Esophagus muscularis mucosa (tissue), 4 donors: ENCODE measurements around the gene CD69. TPM values are rescaled to one million over a fixed set of nuclear protein-coding genes. Genes with fewer than 3 reads are reported as not detected.

Experiments used
- DNase-seq: peaks from one replicate; pipeline ENCODE4 v3.0.0-alpha.2; 2017; ENCODE audit errors: extremely low spot score
- H3K27ac ChIP-seq, 4 donors: fragments of 200-600 bp; sonication (generic); replicated peaks in 1 of 4; 1 replicate in 3 of 4; 2 replicates in 1 of 4; pipeline ENCODE4 v1.5.1; 2016 to 2019; ENCODE audit warnings: mild to moderate bottlenecking in 1 of 4
- H3K27me3 ChIP-seq, 4 donors: fragments of 200-600 bp; sonication (generic); one replicate each; pipeline versions ENCODE4 v1.5.1 to v1.6.0; 2016 to 2019
- H3K36me3 ChIP-seq, 4 donors: fragments of 200-600 bp; sonication (generic); one replicate each; pipeline ENCODE4 v1.5.1; 2016 to 2019
- H3K4me1 ChIP-seq, 4 donors: fragments of 200-600 bp; sonication (generic); one replicate each; pipeline ENCODE4 v1.5.1; 2016 to 2019
- H3K4me3 ChIP-seq, 4 donors: fragments of 200-600 bp; sonication (generic); 1 replicate in 2 of 4; 2 replicates in 2 of 4; pipeline ENCODE4 v1.5.1; 2016 to 2019; ENCODE audit warnings: mild to moderate bottlenecking in 4 of 4, moderate library complexity in 1 of 4
- H3K9me3 ChIP-seq, 4 donors: fragments of 200-600 bp; sonication (generic); 1 replicate in 3 of 4; 2 replicates in 1 of 4; pipeline ENCODE4 v1.5.1; 2016 to 2019
- CTCF ChIP-seq, 3 experiments: fragments of 200-600 bp in 2 of 3; fragments of 450-650 bp in 1 of 3; sonication (generic) in 2 of 3; IDR thresholded peaks; one replicate each; pipeline ENCODE4 v1.5.1; 2017 to 2019; ENCODE audit warnings: antibody characterized with exemption in 3 of 3, mild to moderate bottlenecking in 2 of 3, moderate library complexity in 1 of 3
- EP300 ChIP-seq: sonication (generic); formaldehyde crosslinking; IDR thresholded peaks from one replicate; pipeline ENCODE4 v1.6.1; 2017; ENCODE audit warnings: antibody characterized with exemption
- POLR2A ChIP-seq: fragments of 450-650 bp; IDR thresholded peaks from one replicate; pipeline ENCODE4 v1.6.1; 2017; ENCODE audit warnings: antibody characterized with exemption, moderate library complexity, mild to moderate bottlenecking, low read depth
- POLR2AphosphoS5 ChIP-seq, 2 donors: sonication (generic); formaldehyde crosslinking; IDR thresholded peaks; one replicate each; pipeline ENCODE4 v1.6.1; 2017; ENCODE audit warnings: antibody characterized with exemption in 2 of 2
- WGBS: methylation state at CpG from one replicate; pipeline ENCODE4 v1.1.5; 2018; 5-methylcytosine and 5-hydroxymethylcytosine counted together
- intact Hi-C: fragments of 100-400 bp; cut with DNase I; formaldehyde crosslinking; loops from one replicate; pipeline ENCODE4 v1.15.1; 2023
- total RNA-seq, 4 donors: library from RNA; depleted of rRNA; stranded (reverse); fragments of >200 nt; gene quantifications; one replicate each; pipeline versions ENCODE4 v1.1.0 to v1.2.1, GENCODE V29; 2016

CD69 gene
- total RNA-seq, 4 donors from 2014 or later, result 0.65 to 3.3 (median 2.7) TPM

- Histone ChIP-seq H3K4me3 (no peak overlapping the region), H3K36me3 (no peaks in the 10 kb centered on the region), H3K4me1 (no peaks in the 10 kb centered on the region), H3K27ac (no peak overlapping the region), H3K9me3 (no peaks in the 10 kb centered on the region), H3K27me3 (no peaks in the 10 kb centered on the region)
- no peak for TF ChIP-seq CTCF (IDR thresholded peaks at IDR 0.05)
- TF ChIP-seq POLR2AphosphoS5 (IDR thresholded peaks at IDR 0.05), result no peak
- TF ChIP-seq EP300, result no peak
- TF ChIP-seq POLR2A, result no peak
- DNase-seq, result no peak
- intact Hi-C loops, result no loop called here
- 88% methylated on average over 2 of the region's 2 CpGs for WGBS
Observed at GRCh38 chr12:9805883-9806282, 45.2 kb upstream of the CD69 start.

- intact Hi-C loops, result no loop called here
- WGBS, result 71% methylated on average over 1 of the region's 1 CpG
- Histone ChIP-seq H3K36me3 (no peaks in the 10 kb centered on the region), H3K27me3 (no peaks in the 10 kb centered on the region), H3K4me3 (no peak overlapping the region), H3K27ac (no peak overlapping the region), H3K9me3 (no peaks in the 10 kb centered on the region), H3K4me1 (no peaks in the 10 kb centered on the region)
- TF ChIP-seq EP300 (no peak), POLR2A (no peak), CTCF (IDR thresholded peaks at IDR 0.05) (no peak), POLR2AphosphoS5 (IDR thresholded peaks at IDR 0.05) (no peak)
- no peak for DNase-seq
Observed at GRCh38 chr12:9799961-9800360, 39.3 kb upstream of the CD69 start.

GRCh38 chr12:9797722-9798619 is 37.3 kb upstream of the CD69 start:
- Histone ChIP-seq H3K27ac (no peak overlapping the region), H3K36me3 (no peaks in the 10 kb centered on the region), H3K4me1 (no peaks in the 10 kb centered on the region), H3K4me3 (no peak overlapping the region), H3K9me3 (no peaks in the 10 kb centered on the region), H3K27me3 (no peaks in the 10 kb centered on the region)
- WGBS, result 60% methylated on average over 7 of the region's 7 CpGs
- intact Hi-C loops, result no loop called here
- DNase-seq, result no peak
- TF ChIP-seq CTCF (IDR thresholded peaks at IDR 0.05) (peak in 1 of 3 experiments; percentile 29), POLR2A (no peak), POLR2AphosphoS5 (IDR thresholded peaks at IDR 0.05) (no peak), EP300 (no peak)

GRCh38 chr12:9796971-9797370 is 36.3 kb upstream of the CD69 start:
- H3K27me3 ChIP-seq, result no peaks in the 10 kb centered on the region
- intact Hi-C loops, result no loop called here
- TF ChIP-seq POLR2AphosphoS5 (IDR thresholded peaks at IDR 0.05) (no peak), POLR2A (no peak), CTCF (IDR thresholded peaks at IDR 0.05) (no peak), EP300 (no peak)
- no peak overlapping the region for H3K27ac ChIP-seq
- no peak for DNase-seq
- 52% methylated on average over 7 of the region's 7 CpGs for WGBS
- no peak overlapping the region for H3K4me3 ChIP-seq
- no peaks in the 10 kb centered on the region for H3K4me1 ChIP-seq
- no peaks in the 10 kb centered on the region for H3K36me3 ChIP-seq
- H3K9me3 ChIP-seq, result no peaks in the 10 kb centered on the region
